K562 (cell line): ENCODE results near the gene TCF3. TPM values are rescaled to one million over a fixed set of nuclear protein-coding genes. Genes with fewer than 3 reads are reported as not detected.
A peak's percentile ranks its signal among the peaks of the same experiment; 100 is the strongest.

Source experiments
- ATAC-seq: fragments of 200-7000 bp; cut with Tn5 transposase; 3 replicates; pipeline ENCODE4 v1.9.1; 2020; ENCODE audit warnings: moderate library complexity
- BruUV-seq: library from RNA; stranded (reverse); fragments of 400-500 nt; replicated peaks from 2 replicates; lab custom pipeline; 2021; lab: Mats Ljungman, UMichigan
- CTCF ChIA-PET: fragments of 300-600 bp; formaldehyde crosslinking; extraction: SDS; loops from one replicate; lab custom pipeline; 2021; ENCODE audit warnings: low intra/inter-chr PET ratio; lab: Yijun Ruan, JAX
- POLR2A ChIA-PET: fragments of 300-600, 350-650 bp; sonication (Branson Sonifier 250); formaldehyde crosslinking; extraction: SDS; loops from one replicate; lab custom pipeline; 2021; ENCODE audit warnings: antibody characterized with exemption, inconsistent platforms; lab: Yijun Ruan, JAX
- DNase-seq, 4 experiments: peaks; one replicate each; pipeline versions ENCODE4 v3.0.0 to v3.0.0-alpha.2; 2011 to 2018; ENCODE audit warnings: low spot score in 3 of 4, mixed read lengths in 3 of 4; ENCODE audit errors: extremely low read depth in 1 of 4
- FAIRE-seq: peaks from 2 replicates; lab custom pipeline; 2011; peaks lifted over from hg19 to GRCh38; lab: Jason Lieb, UNC
- H2AFZ ChIP-seq: 2 replicates; pipeline ENCODE4 v1.6.0; 2011; ENCODE audit warnings: low read depth, low read length, control low read depth, inconsistent platforms
- H3K27ac ChIP-seq: fragments of 200-600 bp; 3 replicates; pipeline ENCODE4 v1.8.0; 2011; ENCODE audit warnings: low read depth, mild to moderate bottlenecking, control low read depth, inconsistent platforms, low read length, moderate library complexity, mixed read lengths; ENCODE audit errors: extremely low read depth
- H3K27me3 ChIP-seq, 2 experiments: fragments of 300-600 bp in 1 of 2; 2 replicates in 1 of 2; 3 replicates in 1 of 2; pipeline versions ENCODE4 v1.6.0 to v1.8.0; 2011; ENCODE audit warnings: inconsistent platforms in 2 of 2, low read length in 2 of 2, mild to moderate bottlenecking in 1 of 2, mixed read lengths in 1 of 2, moderate library complexity in 1 of 2; ENCODE audit not compliant: control insufficient read depth in 2 of 2, insufficient read depth in 2 of 2
- H3K36me3 ChIP-seq: fragments of 300-600 bp; 3 replicates; pipeline ENCODE4 v1.8.0; 2011; ENCODE audit warnings: mild to moderate bottlenecking, low read length, inconsistent platforms; ENCODE audit not compliant: control insufficient read depth, insufficient read depth
- H3K4me1 ChIP-seq, 2 experiments: fragments of 200-600 bp in 1 of 2; replicated peaks in 1 of 2; 2 replicates in 1 of 2; 3 replicates in 1 of 2; pipeline versions ENCODE4 v1.5.1 to v1.8.0; 2011; ENCODE audit warnings: inconsistent platforms in 2 of 2, low read length in 2 of 2, mild to moderate bottlenecking in 1 of 2, mixed read lengths in 1 of 2, moderate library complexity in 1 of 2; ENCODE audit not compliant: control insufficient read depth in 2 of 2, insufficient read depth in 2 of 2
- H3K4me2 ChIP-seq: 2 replicates; pipeline ENCODE4 v1.6.1; 2011; ENCODE audit warnings: low read length, control low read depth, inconsistent platforms, mixed read lengths; ENCODE audit not compliant: insufficient read depth
- H3K4me3 ChIP-seq: fragments of 200-600 bp; sonication (generic), shearing (Covaris generic); 2 replicates; pipeline ENCODE4 v1.5.1; 2016; ENCODE audit warnings: control low read depth, inconsistent platforms
- H3K79me2 ChIP-seq: fragments of 200-600 bp; 3 replicates; pipeline ENCODE4 v1.8.0; 2011; ENCODE audit warnings: low read length, inconsistent platforms; ENCODE audit not compliant: control insufficient read depth, insufficient read depth
- H3K9ac ChIP-seq, 2 experiments: 2 replicates each; pipeline versions ENCODE4 v1.6.0 to v1.6.1; 2011; ENCODE audit warnings: low read depth in 2 of 2, low read length in 2 of 2, control low read depth in 1 of 2, inconsistent platforms in 1 of 2, mild to moderate bottlenecking in 1 of 2, mixed read lengths in 1 of 2; ENCODE audit not compliant: insufficient read depth in 1 of 2
- H3K9me1 ChIP-seq: one replicate; pipeline ENCODE4 v1.6.0; 2011; ENCODE audit warnings: inconsistent platforms, mild to moderate bottlenecking, low read length, moderate library complexity; ENCODE audit not compliant: control insufficient read depth, insufficient read depth
- H3K9me3 ChIP-seq: replicated peaks from 2 replicates; pipeline ENCODE4 v1.5.1; 2011; ENCODE audit warnings: low read depth, low read length, inconsistent platforms; ENCODE audit not compliant: control insufficient read depth, insufficient read depth
- H4K20me1 ChIP-seq: replicated peaks from 2 replicates; pipeline ENCODE4 v1.6.1; 2011; ENCODE audit warnings: low read length, inconsistent platforms, mixed read lengths; ENCODE audit not compliant: control insufficient read depth, insufficient read depth
- BCLAF1 ChIP-seq, 2 experiments: fragments of 450-650 bp in 1 of 2; IDR thresholded peaks; 2 replicates each; pipeline ENCODE4 v1.6.1; 2011 to 2017; ENCODE audit warnings: low read depth in 2 of 2, antibody characterized with exemption in 1 of 2, borderline replicate concordance in 1 of 2, low read length in 1 of 2, mild to moderate bottlenecking in 1 of 2, mixed read lengths in 1 of 2; ENCODE audit not compliant: control insufficient read depth in 1 of 2
- BCOR ChIP-seq: fragments of 450-650 bp; IDR thresholded peaks from 2 replicates; pipeline ENCODE4 v1.6.1; 2016
- CBX2 ChIP-seq: fragments of 200-600 bp; sonication (generic); IDR thresholded peaks from one replicate; pipeline ENCODE4 v1.6.1; 2012; ENCODE audit warnings: mild to moderate bottlenecking, low read length, inconsistent platforms; ENCODE audit not compliant: insufficient read depth, poor library complexity, severe bottlenecking
- CHAMP1 ChIP-seq: fragments of 450-650 bp; IDR thresholded peaks from 2 replicates; pipeline ENCODE4 v1.6.1; 2016; ENCODE audit warnings: mild to moderate bottlenecking
- CHD1 ChIP-seq: fragments of 200-600 bp; sonication (generic); IDR thresholded peaks from one replicate; pipeline ENCODE4 v1.6.1; 2012; ENCODE audit warnings: mild to moderate bottlenecking, moderate library complexity, low read length, inconsistent platforms
- CHD4 ChIP-seq: fragments of 200-600 bp; sonication (generic); IDR thresholded peaks from 3 replicates; pipeline ENCODE4 v1.6.1; 2012; ENCODE audit warnings: low read depth, mild to moderate bottlenecking, mixed read lengths, low read length, inconsistent platforms; ENCODE audit not compliant: insufficient read depth, insufficient replicate concordance, poor library complexity, severe bottlenecking
- DDX20 ChIP-seq: fragments of 450-650 bp; IDR thresholded peaks from 2 replicates; pipeline ENCODE4 v1.6.1; 2016; ENCODE audit warnings: missing genetic modification characterization, low read depth, mild to moderate bottlenecking, missing compliant biosample characterization, moderate library complexity
- NFIC ChIP-seq: fragments of 450-650 bp; IDR thresholded peaks from 2 replicates; pipeline ENCODE4 v1.6.1; 2017; ENCODE audit warnings: mild to moderate bottlenecking, inconsistent platforms
- TFE3 ChIP-seq: fragments of 450-650 bp; formaldehyde crosslinking; IDR thresholded peaks from 2 replicates; pipeline ENCODE4 v1.4.0; 2020; ENCODE audit warnings: mild to moderate bottlenecking, mixed read lengths
- TRIM24 ChIP-seq, 2 experiments: fragments of 450-650 bp; IDR thresholded peaks; 2 replicates each; pipeline ENCODE4 v1.6.1; 2016
- ZNF175 ChIP-seq: fragments of 200-800 bp; sonication (Bioruptor generic); IDR thresholded peaks from 2 replicates; pipeline ENCODE4 v1.6.1; 2016; ENCODE audit warnings: low read depth, mild to moderate bottlenecking, missing genetic modification characterization, missing compliant biosample characterization
- ZNF584 ChIP-seq: fragments of 200-800 bp; sonication (Bioruptor generic); IDR thresholded peaks from 2 replicates; pipeline ENCODE4 v1.6.1; 2016; ENCODE audit warnings: low read depth, mild to moderate bottlenecking, missing genetic modification characterization, missing compliant biosample characterization
- WGBS: fragments of 100-300 bp; shearing (Covaris generic); methylation state at CpG from one replicate; pipeline ENCODE4 v1.1.6; 2016; ENCODE audit warnings: low coverage, mixed read lengths; ENCODE audit not compliant: insufficient coverage; ENCODE audit errors: missing lambda C conversion rate; 5-methylcytosine and 5-hydroxymethylcytosine counted together
- in situ Hi-C: fragments of 300-500 bp; cut with MboI; formaldehyde crosslinking; loops from 4 replicates; pipeline ENCODE4 v1.15.0; 2018; ENCODE audit warnings: inconsistent platforms, mixed read lengths
- intact Hi-C: fragments of 100-400 bp; cut with micrococcal nuclease; formaldehyde crosslinking; loops from 2 replicates; pipeline ENCODE4 v1.14.2; 2022
- polyA plus RNA-seq, 8 experiments: library from polyadenylated mRNA; depleted of rRNA in 4 of 8; stranded (reverse) in 5 of 8; unstranded in 3 of 8; fragments of >200 nt; fragmentation: Nextera tagmentation in 2 of 8; fragmentation: Illumina TruSeq in 1 of 8; extraction: Ambion mirVana in 2 of 8; extraction: Trizol in 1 of 8; gene quantifications; 2 replicates each; pipeline versions ENCODE4 v1.2.1 to v1.2.3, GENCODE V29; 2011 to 2014; ENCODE audit warnings: inconsistent platforms in 1 of 8, missing spikeins in 1 of 8
- total RNA-seq, 7 experiments: library from RNA; depleted of rRNA in 6 of 7; stranded (reverse); fragments of >200 nt in 6 of 7; fragmentation: Illumina TruSeq in 2 of 7; extraction: Trizol in 2 of 7; gene quantifications; 2 replicates each; pipeline versions ENCODE4 v1.2.1 to v1.2.3, GENCODE V29; 2011 to 2021; ENCODE audit warnings: low replicate concordance in 1 of 7

TCF3 gene
- total and polyA plus RNA-seq, 9 of the 15 experiments (the other 6 are each of a cell fraction or from before 2014, with no cell fraction given) = 5.6 to 259 (median 84.0) TPM

GRCh38 chr19:1676351-1677266 lies 24.2 kb upstream of the TCF3 start:
- ATAC-seq (no peak), DNase-seq (peak in 2 of 4 experiments; percentile 19 to 35), FAIRE-seq (peak; percentile 42)
- Histone ChIP-seq H3K36me3 (no peaks in the 10 kb centered on the region; the same call in 2 of the 3 replicates), H2AFZ (peak overlapping the region; percentile 74; the same call in 1 of the 2 replicates), H3K4me2 (peak overlapping the region; percentile 57), H3K9me1 (peaks cover 4% of the 10 kb centered on the region), H4K20me1 (no peaks in the 10 kb centered on the region), H3K27me3 (no peaks in the 10 kb centered on the region), H3K4me3 (peak overlapping the region; percentile 38), H3K79me2 (no peaks in the 10 kb centered on the region), H3K27ac (no peak overlapping the region), H3K9me3 (no peaks in the 10 kb centered on the region), H3K4me1 (peaks cover 17 to 67% of the 10 kb centered on the region in 2 experiments), H3K9ac (peak overlapping the region; percentile 20 to 63; a peak in 1 of 4 replicates)
- 16% methylated on average over 26 of the region's 27 CpGs for WGBS
- BruUV-seq = no TSS peak
- ChIA-PET POLR2A (interaction anchor here (0.7 kb wide), 2 partner anchors 85 to 183 kb away, joined by 3 read pairs; no protein-coding TSS in a partner anchor), CTCF (interaction anchor here (1.1 kb wide), 1 partner anchor 90 kb away, joined by 3 read pairs; no protein-coding TSS in a partner anchor)
- in situ Hi-C loops (no loop called here), intact Hi-C loops (no loop called here)
- no peak for TF ChIP-seq ZNF584
- TF ChIP-seq DDX20 = no peak
- no peak for TF ChIP-seq CHAMP1
- TF ChIP-seq TRIM24 (IDR thresholded peaks at IDR 0.05) = no peak
- no peak for TF ChIP-seq NFIC
- no peak for TF ChIP-seq CHD1
- TF ChIP-seq CBX2 = no peak
- no peak for TF ChIP-seq TFE3
- TF ChIP-seq BCOR = peak; percentile 99
- no peak for TF ChIP-seq BCLAF1 (IDR thresholded peaks at IDR 0.05; ENCODE audit: borderline replicate concordance in 1 of 2, control insufficient read depth in 1 of 2, low read depth in 2 of 2, low read length in 1 of 2)
- peak; percentile 99 for TF ChIP-seq CHD4
- TF ChIP-seq ZNF175 (CRISPR knock-in tag) = no peak
